Renal cortex interstitium (tissue), 11 donors: ENCODE data around the gene PHF14. TPM values are rescaled to one million over a fixed set of nuclear protein-coding genes. Genes with fewer than 3 reads are reported as not detected.

Experiments used
- DNase-seq, 11 donors: peaks; one replicate each; pipeline ENCODE4 v3.0.0-alpha.2; 2013; ENCODE audit warnings: low read depth in 9 of 11, low spot score in 4 of 11; ENCODE audit errors: extremely low read depth in 1 of 11
- polyA plus RNA-seq, 3 donors: library from polyadenylated mRNA; unstranded; fragments of 120-200 nt; gene quantifications; one replicate each; pipeline ENCODE4 v1.2.1, GENCODE V29; 2013; ENCODE audit not compliant: insufficient read length in 3 of 3

The PHF14 gene
- polyA plus RNA-seq, 3 donors: 59.0 to 83.5 (median 72.4) TPM

DNA sequence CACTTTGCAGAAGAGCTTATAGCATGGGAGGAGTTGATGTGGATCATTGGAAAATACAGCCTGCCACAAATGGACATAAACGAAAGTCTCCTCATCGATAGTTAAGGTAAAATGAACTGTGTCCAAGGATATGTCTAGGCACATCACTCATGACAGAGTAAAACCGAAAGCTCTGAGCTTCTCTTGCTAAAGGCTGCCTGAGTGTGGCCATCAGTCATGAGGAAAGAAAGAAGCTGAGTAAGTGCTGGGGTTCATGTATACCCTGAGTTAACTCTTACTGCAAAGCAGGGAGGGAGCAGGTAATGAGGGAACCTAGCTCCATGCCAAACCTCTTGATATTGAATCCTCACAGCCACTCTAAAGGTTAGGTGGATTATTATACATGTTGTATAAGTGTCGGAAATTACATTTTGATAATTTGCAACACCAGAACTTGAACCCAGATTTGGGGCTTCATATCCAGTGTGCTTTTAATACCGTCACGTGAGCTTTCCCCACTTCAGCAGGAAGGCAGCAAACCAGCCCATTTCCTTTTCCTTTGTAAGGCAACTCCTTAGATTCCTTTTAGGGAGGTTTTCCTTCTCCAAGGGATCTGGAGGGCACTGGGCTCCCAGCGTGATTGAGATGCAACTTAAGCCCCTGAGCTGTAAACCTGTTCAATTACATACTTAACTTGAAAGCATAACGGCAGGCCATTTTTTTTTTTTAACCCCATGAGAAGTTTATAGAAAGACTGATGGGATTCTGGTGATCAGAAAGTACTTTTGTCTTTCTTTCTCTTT, 215.0 kb downstream of the PHF14 start:
- no peak for DNase-seq

DNA sequence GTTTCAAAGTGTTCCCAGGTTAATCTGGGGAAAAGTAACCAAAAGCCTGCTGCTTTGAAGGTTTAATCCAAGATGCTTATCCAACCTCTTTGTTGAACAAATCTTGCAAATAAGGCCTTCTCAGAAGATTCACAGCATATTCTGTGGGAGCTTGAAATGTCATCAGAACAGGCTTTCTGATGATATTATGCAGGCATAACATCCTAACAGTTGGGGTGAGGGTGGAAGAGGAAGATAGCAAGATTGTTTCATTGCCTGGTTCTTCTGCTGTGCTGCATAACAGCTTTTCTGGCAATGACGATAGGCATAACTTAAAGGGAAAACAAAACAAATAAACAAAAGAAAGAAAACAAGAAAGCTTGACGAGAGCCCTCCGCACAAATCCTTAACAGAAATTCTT, 217.4 kb downstream of the PHF14 start:
- no peak for DNase-seq

DNA sequence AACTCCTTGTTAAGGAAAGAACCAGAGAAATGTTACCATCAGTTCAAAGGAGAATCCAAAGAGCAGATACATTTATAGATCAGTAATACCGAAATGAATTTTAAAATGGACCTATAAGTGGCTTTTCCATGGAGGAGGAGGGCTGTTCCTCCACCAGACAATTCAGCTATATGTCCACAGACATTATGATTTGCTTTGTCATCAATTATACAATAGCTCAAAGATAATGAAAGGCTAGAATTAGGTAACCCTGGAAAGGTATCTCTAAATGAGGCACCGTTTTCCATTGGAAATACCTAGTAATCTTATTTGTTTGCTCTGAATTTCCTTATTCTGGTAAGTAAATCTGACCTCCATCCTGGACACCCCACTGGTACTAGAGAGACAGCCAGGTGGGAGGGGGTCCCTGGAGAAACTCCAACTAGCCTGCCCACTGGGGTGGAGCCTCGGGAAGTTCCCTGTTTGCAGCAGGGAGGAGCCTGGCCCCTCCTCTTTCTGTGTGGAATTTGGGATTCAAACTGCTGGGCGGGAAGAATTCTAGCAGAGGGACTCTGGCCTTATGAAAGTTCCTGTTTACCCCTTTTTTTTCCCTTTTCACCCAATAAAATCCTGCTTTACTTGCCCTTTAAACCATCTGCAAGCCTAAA, 218.0 kb downstream of the PHF14 start:
- DNase-seq: no peak

DNA sequence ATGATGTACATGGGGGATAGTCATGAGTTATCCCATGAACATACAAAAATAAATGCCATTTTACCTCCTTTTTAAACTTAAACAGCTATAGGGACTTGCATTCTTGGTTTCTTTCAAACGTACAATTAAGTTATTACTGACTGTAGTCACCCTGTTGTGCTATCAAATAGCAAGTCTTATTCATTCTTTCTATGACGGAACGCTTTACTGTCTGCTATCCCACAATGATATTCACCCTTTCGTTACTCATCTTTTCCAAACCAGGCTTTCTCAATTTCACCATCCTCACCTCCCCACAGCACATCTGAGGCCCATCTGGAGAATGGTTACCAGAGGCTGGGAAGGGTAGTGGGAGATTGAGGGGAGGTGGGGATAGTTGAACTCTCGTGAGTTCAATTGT, 218.8 kb downstream of the PHF14 start:
- DNase-seq: no peak

DNA sequence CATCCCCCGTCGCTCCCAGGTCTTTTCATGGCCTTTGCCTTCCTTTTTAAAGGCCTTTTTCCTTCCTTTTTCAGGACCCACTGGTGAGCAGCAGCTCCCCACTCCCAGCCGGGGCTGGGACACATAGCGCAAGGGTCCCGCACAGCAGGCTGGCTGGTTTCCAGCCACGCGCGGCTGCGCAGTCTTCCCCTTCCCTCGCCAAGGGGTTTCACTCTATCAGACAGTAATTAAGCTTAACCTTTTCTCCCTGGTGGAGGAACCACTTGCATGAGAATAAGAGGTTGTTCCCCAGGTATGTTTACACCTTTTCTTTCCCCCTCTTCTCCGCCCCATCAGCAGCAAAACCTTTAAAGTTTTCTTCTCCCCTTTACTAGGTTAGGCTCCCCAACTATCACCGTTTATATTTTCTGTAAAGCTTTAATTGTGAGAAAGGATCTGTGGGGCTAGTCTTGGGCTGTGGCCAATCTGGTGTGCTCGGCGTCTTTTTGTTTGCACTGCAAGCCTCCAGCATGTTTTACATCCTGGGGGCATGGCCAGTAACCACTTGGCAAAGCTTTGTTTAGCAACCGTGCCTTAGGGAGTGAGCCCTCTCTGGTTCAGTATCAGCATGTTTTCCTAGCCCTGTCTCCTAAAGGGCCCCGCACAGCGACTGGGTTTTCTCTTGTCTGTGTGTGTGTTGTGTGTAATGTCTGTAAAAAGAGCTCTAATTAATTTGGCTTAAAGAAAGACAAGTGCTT, 219.6 kb downstream of the PHF14 start:
- DNase-seq: no peak

DNA sequence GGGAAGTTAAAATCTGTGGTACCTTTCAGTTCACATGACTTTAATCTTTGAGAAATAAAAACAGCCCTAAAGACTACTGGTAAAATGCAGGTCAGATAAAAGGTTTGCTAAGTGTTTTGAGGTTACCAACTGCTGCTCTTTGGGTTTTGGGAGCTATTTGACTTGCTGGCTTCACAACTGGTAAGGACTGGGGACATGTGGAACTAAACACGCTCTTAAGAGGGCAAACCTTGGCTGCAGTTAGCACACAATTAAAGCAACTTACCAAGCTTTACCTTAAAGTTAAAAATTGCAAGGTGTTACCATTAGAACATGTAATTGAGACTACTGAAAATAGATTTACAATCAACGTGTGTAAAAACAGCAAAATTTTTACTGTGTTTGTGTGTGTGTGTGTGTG, 220.2 kb downstream of the PHF14 start:
- no peak for DNase-seq

DNA sequence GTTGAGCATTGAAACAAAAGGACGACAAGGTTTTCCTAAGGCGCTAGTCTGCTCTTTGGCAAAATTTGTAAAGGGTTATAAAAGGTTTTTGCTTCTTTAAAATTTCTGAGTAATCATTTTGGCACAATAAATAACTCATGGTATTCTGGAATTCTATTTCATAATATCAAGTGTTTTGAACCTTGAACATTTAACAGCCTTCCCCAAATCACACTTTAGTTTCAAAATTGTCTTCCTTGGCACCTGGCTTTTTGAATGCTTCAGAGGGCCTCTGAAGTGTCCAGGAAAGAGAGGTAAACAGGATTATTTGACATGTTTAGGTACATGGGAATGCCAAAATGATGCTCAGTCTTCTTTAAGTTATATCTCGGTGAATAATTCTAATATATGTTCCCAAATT, 220.8 kb downstream of the PHF14 start:
- no peak for DNase-seq

DNA sequence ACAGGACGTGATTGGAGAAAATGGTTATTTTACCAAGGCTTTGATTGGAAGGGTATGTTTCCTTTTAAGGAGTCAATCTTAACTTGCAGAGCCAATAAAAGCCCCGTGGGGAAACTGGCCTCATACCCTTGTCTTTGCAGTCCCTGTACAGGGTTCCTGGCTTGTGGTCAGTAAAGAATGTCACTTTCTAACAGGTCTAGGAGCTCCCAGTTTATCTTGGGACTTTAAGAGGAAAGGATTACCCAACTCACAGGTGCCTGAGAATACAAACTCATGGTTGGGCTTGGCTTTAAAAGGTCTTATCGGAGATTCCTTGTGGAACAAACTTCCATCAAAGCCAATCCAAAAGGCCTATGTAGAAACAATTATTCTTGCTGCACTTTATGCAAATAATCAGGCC, 221.8 kb downstream of the PHF14 start:
- DNase-seq: no peak

DNA sequence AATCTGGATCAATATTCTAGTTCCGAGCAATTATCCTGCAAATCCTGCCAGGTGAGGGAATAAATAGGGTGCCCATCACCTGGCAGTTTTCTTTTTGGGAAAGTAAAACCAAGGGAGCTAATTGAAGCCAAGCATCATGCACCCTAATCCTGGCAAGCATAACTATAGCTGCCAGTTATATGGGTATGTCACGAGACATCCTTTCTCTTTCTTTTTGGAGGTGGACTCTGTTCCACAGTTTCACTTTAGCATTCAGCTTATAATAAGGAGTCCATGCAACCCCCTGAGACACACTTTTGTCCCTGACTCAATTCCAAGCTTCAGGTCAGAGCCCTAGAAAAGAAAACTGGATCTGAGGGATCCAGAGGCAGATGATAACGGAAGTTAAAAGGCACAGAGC, 222.5 kb downstream of the PHF14 start:
- no peak for DNase-seq

DNA sequence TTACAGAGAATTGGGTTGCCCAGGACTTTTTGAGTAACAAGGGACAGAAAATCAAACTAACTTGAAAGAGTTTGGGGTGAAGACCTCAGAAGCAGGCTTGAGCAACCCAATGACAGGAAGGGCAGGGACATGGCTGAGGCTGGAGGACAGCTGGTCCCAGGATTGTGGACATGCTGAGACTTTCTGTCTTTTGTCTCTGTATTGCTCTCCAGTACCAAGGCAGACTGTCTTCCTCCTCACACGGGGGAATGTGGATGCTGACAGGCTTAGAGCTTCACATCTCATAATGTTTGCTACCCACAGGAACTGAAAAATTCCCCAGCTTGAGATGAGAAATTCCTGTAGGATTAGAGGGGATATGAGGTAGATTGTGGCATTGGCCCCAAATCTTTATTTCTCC, 229.6 kb downstream of the PHF14 start:
- no peak for DNase-seq

DNA sequence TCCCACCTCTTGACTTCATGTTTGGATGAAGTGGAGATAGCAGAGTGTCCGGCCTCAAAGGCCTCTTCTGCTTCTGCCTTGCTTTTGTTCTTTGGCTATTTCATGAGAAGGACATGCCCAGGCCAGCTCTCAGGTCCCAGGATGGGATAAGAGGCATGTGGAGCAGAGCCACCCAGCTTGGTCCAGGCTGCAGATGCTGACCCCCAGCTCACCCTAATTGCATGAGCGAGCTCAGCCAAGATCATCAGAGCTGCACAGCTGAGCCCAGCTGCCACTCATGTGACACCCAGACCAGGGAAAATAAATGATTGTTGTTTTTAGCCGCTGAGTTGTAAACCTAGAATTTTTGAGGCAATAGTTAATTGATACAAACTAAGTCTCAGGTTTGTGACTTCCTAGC, 230.0 kb downstream of the PHF14 start:
- DNase-seq: peak in 1 of 11 donors; percentile 34

DNA sequence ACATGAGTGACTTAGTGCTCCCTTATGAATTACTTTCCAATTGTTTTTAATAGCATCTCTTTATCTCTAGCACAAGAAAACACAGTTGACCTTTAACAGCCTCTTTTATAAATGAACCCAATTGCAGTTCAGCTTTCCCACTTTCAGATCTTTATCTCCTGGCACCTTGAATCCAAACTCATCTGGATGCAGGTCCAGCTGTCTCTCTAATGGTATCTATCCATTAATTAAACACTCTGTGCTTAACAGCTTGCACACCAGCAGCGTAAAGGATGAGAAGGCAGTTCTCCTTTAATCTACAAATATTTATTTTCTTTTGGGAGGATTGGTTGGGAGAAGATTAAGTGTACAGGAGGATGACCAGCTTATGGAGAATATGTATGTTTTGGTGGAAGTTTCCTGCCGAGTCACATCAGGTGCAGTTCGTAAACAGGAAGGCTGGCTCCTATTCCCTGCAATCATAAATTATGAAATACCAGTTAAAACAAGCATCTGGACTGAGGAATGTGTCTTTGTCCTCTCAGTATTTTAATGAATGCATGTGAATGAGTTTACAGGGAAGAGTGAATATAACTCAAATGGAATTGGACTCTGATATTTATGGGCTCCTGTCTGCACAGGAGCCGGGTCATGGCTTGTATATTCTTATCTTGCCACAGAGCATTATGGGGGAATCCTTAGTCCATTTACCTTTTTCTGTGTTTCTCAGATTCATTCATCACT, 232.7 kb downstream of the PHF14 start:
- DNase-seq: no peak

DNA sequence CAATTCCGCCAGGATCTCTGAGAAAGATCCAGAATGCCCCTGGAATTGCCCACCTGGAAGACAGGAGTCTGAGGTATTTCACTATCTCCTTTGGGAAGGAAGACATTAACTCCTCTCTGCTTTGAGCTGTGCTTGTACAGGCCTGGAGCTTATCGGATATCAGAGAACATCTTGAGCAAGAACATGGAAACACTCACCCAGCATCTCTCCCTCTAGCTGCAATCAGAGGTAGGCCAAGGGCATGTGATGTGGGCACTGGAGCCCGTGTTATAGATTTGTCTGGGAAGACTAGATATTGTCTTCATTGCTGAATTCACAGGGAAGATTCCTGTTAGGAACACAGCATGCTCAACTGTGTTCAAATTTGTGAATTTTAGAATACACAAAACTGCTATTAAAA, 233.9 kb downstream of the PHF14 start:
- no peak for DNase-seq

DNA sequence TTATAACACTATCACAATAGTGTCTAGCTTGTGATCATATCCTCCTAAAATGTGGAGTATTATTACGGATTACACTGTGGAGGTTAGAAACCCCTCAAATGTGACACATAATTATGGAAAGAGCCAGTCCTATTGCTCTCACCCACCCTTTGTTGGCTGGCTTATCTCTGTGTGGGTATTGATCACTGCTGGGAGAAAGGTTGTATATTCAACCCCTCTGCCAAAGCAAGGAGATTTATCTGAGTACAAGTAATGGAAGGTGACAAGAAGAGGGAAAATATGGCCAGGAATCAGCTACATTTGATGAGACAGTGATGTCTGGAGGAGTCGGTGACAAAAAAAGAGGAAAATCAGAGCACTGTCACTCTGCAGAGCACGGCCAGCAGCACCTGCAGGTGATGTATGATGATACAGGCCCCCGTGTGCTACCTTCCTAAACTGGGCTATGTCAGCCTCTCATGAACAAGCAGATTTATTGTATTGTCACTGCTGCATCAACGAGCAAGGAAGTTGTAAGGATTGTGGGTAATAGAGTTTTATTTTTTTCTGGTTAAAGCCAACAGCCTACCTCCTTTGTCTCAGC, 235.3 kb downstream of the PHF14 start:
- no peak for DNase-seq

DNA sequence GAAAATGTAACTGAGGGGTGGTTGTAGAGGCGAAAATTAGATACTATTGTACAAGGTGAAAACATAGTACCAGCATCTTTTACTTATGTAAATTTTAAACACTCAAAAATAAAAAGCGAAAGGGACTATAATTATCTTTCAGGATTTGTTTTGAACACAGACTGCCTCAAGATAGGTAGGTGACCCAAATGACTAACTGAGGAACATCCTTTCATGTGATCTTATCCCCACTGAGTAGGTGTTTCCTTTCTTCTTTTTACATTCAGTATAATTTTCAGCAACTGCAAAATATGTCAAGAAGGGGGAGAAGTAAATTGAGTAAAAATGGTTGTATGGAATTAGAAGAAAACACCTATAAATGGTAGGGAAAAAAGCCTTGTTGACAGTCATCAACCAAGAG, 236.7 kb downstream of the PHF14 start:
- no peak for DNase-seq

DNA sequence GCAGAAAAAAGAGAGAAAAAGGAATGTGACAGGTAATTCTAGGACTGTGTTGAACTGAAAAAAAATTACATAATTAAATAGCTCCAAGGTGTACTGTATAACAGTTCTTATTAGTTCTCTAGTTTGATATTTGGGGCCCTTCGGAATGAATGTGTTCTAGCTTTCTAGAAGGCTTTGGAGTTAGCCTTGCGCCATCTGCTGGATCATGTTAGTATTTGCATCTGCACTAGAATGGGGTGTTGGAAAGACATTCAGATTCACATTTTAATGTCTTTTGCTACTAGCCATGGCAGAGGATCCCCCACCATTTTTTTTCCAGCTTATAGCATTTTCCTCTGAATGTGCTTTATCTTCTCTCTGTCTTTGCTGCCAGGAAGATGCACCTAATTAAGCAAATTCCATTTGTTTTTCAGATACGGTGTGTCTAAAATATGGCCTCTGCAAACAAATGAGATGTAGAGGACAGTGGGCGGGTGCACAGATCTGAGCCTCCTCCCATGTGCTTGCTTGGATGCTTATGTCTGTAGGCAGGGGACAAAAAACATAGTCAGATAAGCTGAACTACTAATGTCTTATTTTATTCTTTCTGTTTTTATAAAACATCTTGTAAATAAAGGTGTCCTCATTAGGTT, 238.5 kb downstream of the PHF14 start:
- DNase-seq: peak in 9 of 11 donors; percentile 42 to 76 (median 59)

DNA sequence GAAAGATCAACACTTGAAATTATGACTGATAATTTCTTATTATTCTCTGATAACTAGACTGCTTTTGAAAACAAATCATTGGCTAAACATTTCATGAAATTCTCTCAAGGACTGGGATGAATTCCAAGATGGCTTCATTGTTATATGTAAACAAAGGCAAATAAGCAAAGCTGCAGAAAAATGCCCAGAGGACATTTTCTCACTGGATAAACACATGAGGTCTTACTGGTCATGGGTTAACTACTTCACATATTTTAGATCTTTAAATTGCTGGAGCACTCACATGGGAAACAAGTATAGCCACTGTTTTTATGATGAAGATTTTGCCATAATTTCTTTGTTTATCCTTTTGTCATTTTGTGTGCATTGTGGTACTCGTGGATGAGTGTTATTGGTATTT, 239.1 kb downstream of the PHF14 start:
- DNase-seq: peak in 2 of 11 donors; percentile 36 to 58

DNA sequence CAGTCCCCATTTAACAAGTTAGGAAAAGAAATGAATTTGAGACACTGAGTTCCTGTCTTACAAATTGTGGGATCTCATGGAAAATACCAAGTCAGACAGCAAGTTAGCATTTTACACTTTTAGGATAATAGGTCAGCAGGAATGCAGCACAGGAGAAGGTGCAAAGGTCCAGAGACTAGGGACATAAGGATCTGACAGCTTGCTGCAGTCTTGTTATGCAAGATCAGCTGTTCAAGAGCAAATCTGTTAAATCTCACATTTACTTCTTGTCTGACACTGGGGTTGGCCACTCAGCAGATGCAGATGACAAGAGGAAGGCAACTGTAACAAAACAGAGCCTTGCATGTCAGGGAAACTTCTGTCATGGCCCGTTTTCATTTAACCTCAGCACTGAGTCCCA, 239.6 kb downstream of the PHF14 start:
- DNase-seq: no peak

DNA sequence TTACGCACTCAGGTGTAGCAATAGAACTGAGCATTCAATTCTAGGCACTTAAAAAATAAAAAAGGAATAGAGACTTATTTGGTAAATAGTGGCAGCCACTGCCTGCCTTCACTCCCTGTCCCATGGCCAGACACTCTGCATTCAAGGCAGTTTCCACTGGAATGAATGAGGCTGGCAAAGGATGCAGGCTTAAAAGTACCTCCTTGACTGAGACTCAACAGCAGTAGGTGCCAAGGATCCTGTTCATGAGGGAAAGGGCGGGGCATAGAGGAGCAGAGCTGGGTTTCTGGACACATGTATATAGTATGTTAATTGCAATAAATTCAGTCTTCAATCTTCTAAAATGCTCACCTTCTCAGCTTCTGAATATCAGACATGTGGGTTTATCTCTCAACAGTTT, 242.6 kb downstream of the PHF14 start:
- no peak for DNase-seq
